ENCODE data around the gene PBOV1. TPM values are rescaled to one million over a fixed set of nuclear protein-coding genes. Genes with fewer than 3 reads are reported as not detected.

Gene PBOV1
- total RNA-seq (not detected), polyA plus RNA-seq (not detected)

DNA sequence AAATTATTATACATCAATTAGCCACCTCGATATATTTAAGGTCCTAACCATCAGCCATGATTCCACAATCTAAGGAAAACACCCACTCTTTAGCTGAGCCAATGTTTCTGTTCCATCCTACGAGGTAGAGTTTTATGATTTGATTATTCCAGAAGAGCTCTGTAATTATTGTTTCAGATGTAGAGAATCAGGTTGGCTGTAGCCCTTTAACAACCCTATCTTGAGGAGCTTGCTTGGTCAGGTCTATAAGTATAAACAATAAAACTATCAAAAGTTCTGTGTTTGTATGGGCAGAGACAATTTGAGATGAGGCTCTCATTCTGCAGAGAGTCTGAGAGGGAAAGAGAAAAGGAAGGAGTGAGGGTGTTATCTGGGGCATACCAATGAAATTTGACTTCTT is at the start of gene PBOV1:
TSS of gene PBOV1 (minus strand) at position 43 of the 400 bp plus-strand sequence. CDS start 96 bp downstream, outside the sequence.
- POLR2A ChIA-PET (ENCODE audit: partially characterized antibody): no interaction called here
- CTCF ChIA-PET (ENCODE audit: partially characterized antibody): no interaction called here
- peaks cover 13 to 19% of the 10 kb centered on the region in 2 donors for H3K27me3 Mint-ChIP-seq
- Histone ChIP-seq H3K27ac (ENCODE audit: low read depth, low read length) (no peak within 1 kb of the TSS), H3K27me3 (ENCODE audit: insufficient read depth, low read length) (no peaks in the 10 kb centered on the region), H3K36me3 (ENCODE audit: insufficient read depth, low read length) (no peaks in the 10 kb centered on the region), H3K9me3 (ENCODE audit: control insufficient read depth in 1 of 2, low read length in 2 of 2) (no peaks in the 10 kb centered on the region), H3K4me3 (ENCODE audit: low read length in 2 of 2) (no peak within 1 kb of the TSS), H3K4me1 (ENCODE audit: insufficient read depth, low read length) (no peaks in the 10 kb centered on the region)
- DNase-seq: no peak
- H3K4me3 Mint-ChIP-seq: no peak within 1 kb of the TSS
- no peaks in the 10 kb centered on the region for H3K36me3 Mint-ChIP-seq
- no peaks in the 10 kb centered on the region for H3K4me1 Mint-ChIP-seq
- H3K9me3 Mint-ChIP-seq: no peaks in the 10 kb centered on the region
- intact Hi-C loops (cut with micrococcal nuclease): no loop called here
- no peak within 1 kb of the TSS for H3K27ac Mint-ChIP-seq

- Histone ChIP-seq H3K27me3 (ENCODE audit: insufficient read depth, low read length) (no peaks in the 10 kb centered on the region), H3K36me3 (ENCODE audit: insufficient read depth, low read length) (no peaks in the 10 kb centered on the region), H3K9me3 (ENCODE audit: control insufficient read depth in 1 of 2, low read length in 2 of 2) (no peaks in the 10 kb centered on the region), H3K27ac (ENCODE audit: low read depth, low read length) (no peak overlapping the region), H3K4me3 (ENCODE audit: low read length in 2 of 2) (no peak overlapping the region), H3K4me1 (ENCODE audit: insufficient read depth, low read length) (no peaks in the 10 kb centered on the region)
- Mint-ChIP-seq H3K4me1 (no peaks in the 10 kb centered on the region), H3K27ac (no peak overlapping the region), H3K4me3 (no peak overlapping the region), H3K9me3 (no peaks in the 10 kb centered on the region), H3K36me3 (no peaks in the 10 kb centered on the region), H3K27me3 (peaks cover 10 to 11% of the 10 kb centered on the region in 2 donors)
- ChIA-PET CTCF (ENCODE audit: partially characterized antibody) (no interaction called here), POLR2A (ENCODE audit: partially characterized antibody) (no interaction called here)
- no peak for DNase-seq
- intact Hi-C loops (cut with micrococcal nuclease): no loop called here
These were observed 47.8 kb upstream of the PBOV1 start for GRCh38 chr6:138266095-138266494.

DNA sequence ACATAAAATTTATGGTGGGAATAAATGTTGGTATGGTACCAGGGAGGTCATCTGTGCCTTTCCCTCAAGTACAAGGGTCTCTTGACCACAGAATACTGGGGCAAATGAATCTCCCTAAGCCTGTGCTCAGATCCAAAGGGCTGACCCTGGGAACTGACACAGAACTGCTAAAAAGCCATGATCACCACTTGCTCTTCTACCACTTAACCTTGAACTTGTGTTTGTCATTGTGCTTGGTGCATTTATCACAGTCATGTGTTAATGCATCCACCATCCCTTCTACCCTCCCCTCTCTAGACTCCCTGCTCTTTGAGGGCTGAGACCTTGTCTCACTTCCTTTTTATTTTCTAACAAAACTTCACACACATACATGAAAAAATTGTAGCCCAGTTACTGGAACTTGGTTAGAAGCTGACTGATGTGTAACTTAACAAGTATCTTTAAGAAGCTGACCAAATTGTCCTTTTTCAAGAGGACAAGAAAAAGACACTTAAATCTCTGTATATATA is 46.1 kb upstream of the PBOV1 start:
- DNase-seq: no peak
- POLR2A ChIA-PET (ENCODE audit: partially characterized antibody): no interaction called here
- peaks cover 7 to 11% of the 10 kb centered on the region in 2 donors for H3K27me3 Mint-ChIP-seq
- H3K9me3 Mint-ChIP-seq: no peaks in the 10 kb centered on the region
- intact Hi-C loops (cut with micrococcal nuclease): no loop called here
- H3K4me3 Mint-ChIP-seq: no peak overlapping the region
- H3K4me1 ChIP-seq (ENCODE audit: insufficient read depth, low read length): no peaks in the 10 kb centered on the region
- no peaks in the 10 kb centered on the region for H3K9me3 ChIP-seq (ENCODE audit: control insufficient read depth in 1 of 2, low read length in 2 of 2)
- H3K27me3 ChIP-seq (ENCODE audit: insufficient read depth, low read length): no peaks in the 10 kb centered on the region
- no peaks in the 10 kb centered on the region for H3K36me3 ChIP-seq (ENCODE audit: insufficient read depth, low read length)
- no peaks in the 10 kb centered on the region for H3K36me3 Mint-ChIP-seq
- CTCF ChIA-PET (ENCODE audit: partially characterized antibody): no interaction called here
- no peak overlapping the region for H3K4me3 ChIP-seq (ENCODE audit: low read length in 2 of 2)
- no peak overlapping the region for H3K27ac ChIP-seq (ENCODE audit: low read depth, low read length)
- no peak overlapping the region for H3K27ac Mint-ChIP-seq
- no peaks in the 10 kb centered on the region for H3K4me1 Mint-ChIP-seq

DNA sequence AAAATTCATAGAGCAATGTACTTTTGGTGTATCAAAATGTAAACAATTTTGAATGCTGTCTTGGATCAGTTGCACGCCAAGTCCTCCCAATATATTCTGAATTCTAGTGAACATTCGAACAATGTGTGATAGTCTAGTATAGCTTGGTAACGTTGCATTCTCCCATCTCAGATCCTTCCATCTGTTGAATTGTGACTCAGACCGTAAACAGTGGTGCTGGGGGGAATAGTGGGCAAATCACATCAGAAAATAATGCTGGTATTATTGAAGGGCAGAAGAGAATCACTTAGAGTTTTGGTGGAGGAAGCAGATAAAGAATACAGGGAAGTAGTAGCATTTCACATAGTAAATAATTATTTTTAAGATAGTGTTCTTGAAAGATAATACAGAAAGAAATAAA is 45.7 kb upstream of the PBOV1 start:
- no peaks in the 10 kb centered on the region for H3K27me3 ChIP-seq (ENCODE audit: insufficient read depth, low read length)
- no peak overlapping the region for H3K4me3 ChIP-seq (ENCODE audit: low read length in 2 of 2)
- ChIA-PET CTCF (ENCODE audit: partially characterized antibody) (no interaction called here), POLR2A (ENCODE audit: partially characterized antibody) (no interaction called here)
- H3K27ac ChIP-seq (ENCODE audit: low read depth, low read length): no peak overlapping the region
- Mint-ChIP-seq H3K4me1 (no peaks in the 10 kb centered on the region), H3K9me3 (no peaks in the 10 kb centered on the region), H3K36me3 (no peaks in the 10 kb centered on the region), H3K4me3 (no peak overlapping the region), H3K27ac (peak overlapping the region in 1 of 7 donors; percentile 48), H3K27me3 (peaks cover 9 to 13% of the 10 kb centered on the region in 2 donors)
- no peaks in the 10 kb centered on the region for H3K4me1 ChIP-seq (ENCODE audit: insufficient read depth, low read length)
- H3K9me3 ChIP-seq (ENCODE audit: control insufficient read depth in 1 of 2, low read length in 2 of 2): no peaks in the 10 kb centered on the region
- intact Hi-C loops (cut with micrococcal nuclease): no loop called here
- no peak for DNase-seq
- no peaks in the 10 kb centered on the region for H3K36me3 ChIP-seq (ENCODE audit: insufficient read depth, low read length)

GRCh38 chr6:138261116-138261780 is 43.0 kb upstream of the PBOV1 start:
- H3K9me3 ChIP-seq (ENCODE audit: control insufficient read depth in 1 of 2, low read length in 2 of 2): no peaks in the 10 kb centered on the region
- no peaks in the 10 kb centered on the region for H3K27me3 ChIP-seq (ENCODE audit: insufficient read depth, low read length)
- H3K4me3 ChIP-seq (ENCODE audit: low read length in 2 of 2): no peak overlapping the region
- H3K4me1 ChIP-seq (ENCODE audit: insufficient read depth, low read length): no peaks in the 10 kb centered on the region
- H3K4me1 Mint-ChIP-seq: no peaks in the 10 kb centered on the region
- H3K27ac Mint-ChIP-seq: peak overlapping the region in 1 of 7 donors; percentile 44
- DNase-seq: no peak
- ChIA-PET POLR2A (ENCODE audit: partially characterized antibody) (no interaction called here), CTCF (ENCODE audit: partially characterized antibody) (interaction anchor here (0.6 to 2.7 kb wide), 4 partner anchors 14 to 145 kb away, joined by 3 to 9 read pairs (median 4); no protein-coding TSS in a partner anchor)
- no peaks in the 10 kb centered on the region for H3K36me3 ChIP-seq (ENCODE audit: insufficient read depth, low read length)
- intact Hi-C loops (cut with micrococcal nuclease): no loop called here
- H3K9me3 Mint-ChIP-seq: no peaks in the 10 kb centered on the region
- H3K4me3 Mint-ChIP-seq: no peak overlapping the region
- no peak overlapping the region for H3K27ac ChIP-seq (ENCODE audit: low read depth, low read length)
- H3K27me3 Mint-ChIP-seq: peaks cover 15 to 16% of the 10 kb centered on the region in 2 donors
- H3K36me3 Mint-ChIP-seq: no peaks in the 10 kb centered on the region

- no peaks in the 10 kb centered on the region for H3K36me3 ChIP-seq (ENCODE audit: insufficient read depth, low read length)
- Mint-ChIP-seq H3K27me3 (peaks cover 12 to 16% of the 10 kb centered on the region in 2 donors), H3K36me3 (no peaks in the 10 kb centered on the region), H3K9me3 (no peaks in the 10 kb centered on the region), H3K27ac (no peak overlapping the region), H3K4me1 (no peaks in the 10 kb centered on the region), H3K4me3 (no peak overlapping the region)
- no peak overlapping the region for H3K27ac ChIP-seq (ENCODE audit: low read depth, low read length)
- no peaks in the 10 kb centered on the region for H3K4me1 ChIP-seq (ENCODE audit: insufficient read depth, low read length)
- intact Hi-C loops (cut with micrococcal nuclease): no loop called here
- ChIA-PET CTCF (ENCODE audit: partially characterized antibody) (no interaction called here), POLR2A (ENCODE audit: partially characterized antibody) (no interaction called here)
- no peak overlapping the region for H3K4me3 ChIP-seq (ENCODE audit: low read length in 2 of 2)
- DNase-seq: no peak
- H3K27me3 ChIP-seq (ENCODE audit: insufficient read depth, low read length): no peaks in the 10 kb centered on the region
- no peaks in the 10 kb centered on the region for H3K9me3 ChIP-seq (ENCODE audit: control insufficient read depth in 1 of 2, low read length in 2 of 2)
These were observed 40.7 kb upstream of the PBOV1 start for GRCh38 chr6:138258991-138259390.

GRCh38 chr6:138258197-138258596 is 39.9 kb upstream of the PBOV1 start:
- Mint-ChIP-seq H3K27me3 (peaks cover 12 to 19% of the 10 kb centered on the region in 2 donors), H3K4me3 (no peak overlapping the region), H3K27ac (no peak overlapping the region), H3K9me3 (no peaks in the 10 kb centered on the region), H3K4me1 (no peaks in the 10 kb centered on the region), H3K36me3 (no peaks in the 10 kb centered on the region)
- intact Hi-C loops (cut with micrococcal nuclease): no loop called here
- no peaks in the 10 kb centered on the region for H3K36me3 ChIP-seq (ENCODE audit: insufficient read depth, low read length)
- no peaks in the 10 kb centered on the region for H3K27me3 ChIP-seq (ENCODE audit: insufficient read depth, low read length)
- no peak for DNase-seq
- no peak overlapping the region for H3K27ac ChIP-seq (ENCODE audit: low read depth, low read length)
- no peaks in the 10 kb centered on the region for H3K9me3 ChIP-seq (ENCODE audit: control insufficient read depth in 1 of 2, low read length in 2 of 2)
- ChIA-PET CTCF (ENCODE audit: partially characterized antibody) (no interaction called here), POLR2A (ENCODE audit: partially characterized antibody) (no interaction called here)
- H3K4me1 ChIP-seq (ENCODE audit: insufficient read depth, low read length): no peaks in the 10 kb centered on the region
- H3K4me3 ChIP-seq (ENCODE audit: low read length in 2 of 2): no peak overlapping the region
